Measurements from ENCODE around the gene KASH5. TPM values are rescaled to one million over a fixed set of nuclear protein-coding genes. Genes with fewer than 3 reads are reported as not detected.

The KASH5 gene
- total RNA-seq, 1 donor from 2014 or later, result not detected

DNA sequence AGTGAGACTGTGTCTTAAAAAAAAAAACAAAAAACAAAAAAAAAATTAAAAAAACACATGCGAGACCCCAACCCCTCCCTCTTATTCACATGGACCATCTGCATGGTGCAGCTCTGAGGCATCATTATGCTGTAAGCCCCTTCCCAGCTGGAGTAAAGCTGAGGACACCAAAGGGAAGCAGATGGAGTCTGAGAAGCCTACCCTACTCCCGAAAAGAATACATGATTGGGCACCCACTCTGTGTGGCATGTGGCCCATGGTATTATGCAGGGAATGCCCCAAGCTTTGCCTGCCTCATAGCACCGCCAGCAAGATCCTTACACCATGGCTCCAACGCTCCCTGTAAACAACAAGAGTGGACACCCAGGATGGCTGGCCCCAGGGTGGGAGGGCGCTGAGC, 30.5 kb downstream of the KASH5 start:
- TF ChIP-seq POLR2A (IDR thresholded peaks at IDR 0.05), result no peak
- TF ChIP-seq, protein P1, sequence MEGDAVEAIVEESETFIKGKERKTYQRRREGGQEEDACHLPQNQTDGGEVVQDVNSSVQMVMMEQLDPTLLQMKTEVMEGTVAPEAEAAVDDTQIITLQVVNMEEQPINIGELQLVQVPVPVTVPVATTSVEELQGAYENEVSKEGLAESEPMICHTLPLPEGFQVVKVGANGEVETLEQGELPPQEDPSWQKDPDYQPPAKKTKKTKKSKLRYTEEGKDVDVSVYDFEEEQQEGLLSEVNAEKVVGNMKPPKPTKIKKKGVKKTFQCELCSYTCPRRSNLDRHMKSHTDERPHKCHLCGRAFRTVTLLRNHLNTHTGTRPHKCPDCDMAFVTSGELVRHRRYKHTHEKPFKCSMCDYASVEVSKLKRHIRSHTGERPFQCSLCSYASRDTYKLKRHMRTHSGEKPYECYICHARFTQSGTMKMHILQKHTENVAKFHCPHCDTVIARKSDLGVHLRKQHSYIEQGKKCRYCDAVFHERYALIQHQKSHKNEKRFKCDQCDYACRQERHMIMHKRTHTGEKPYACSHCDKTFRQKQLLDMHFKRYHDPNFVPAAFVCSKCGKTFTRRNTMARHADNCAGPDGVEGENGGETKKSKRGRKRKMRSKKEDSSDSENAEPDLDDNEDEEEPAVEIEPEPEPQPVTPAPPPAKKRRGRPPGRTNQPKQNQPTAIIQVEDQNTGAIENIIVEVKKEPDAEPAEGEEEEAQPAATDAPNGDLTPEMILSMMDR (IDR thresholded peaks at IDR 0.05), result no peak
- no peak for TF ChIP-seq POLR2AphosphoS5 (IDR thresholded peaks at IDR 0.05; ENCODE audit: insufficient read depth in 1 of 2, low read depth in 1 of 2)
- intact Hi-C loops (cut with DNase I), result no loop called here
- no peak for DNase-seq (ENCODE audit: extremely low spot score in 2 of 2)
- Histone ChIP-seq H3K27ac (no peak overlapping the region), H3K27me3 (peaks cover 23% of the 10 kb centered on the region), H3K36me3 (no peaks in the 10 kb centered on the region), H3K9me3 (no peaks in the 10 kb centered on the region), H3K4me1 (peaks cover 25% of the 10 kb centered on the region), H3K4me3 (no peak overlapping the region)

DNA sequence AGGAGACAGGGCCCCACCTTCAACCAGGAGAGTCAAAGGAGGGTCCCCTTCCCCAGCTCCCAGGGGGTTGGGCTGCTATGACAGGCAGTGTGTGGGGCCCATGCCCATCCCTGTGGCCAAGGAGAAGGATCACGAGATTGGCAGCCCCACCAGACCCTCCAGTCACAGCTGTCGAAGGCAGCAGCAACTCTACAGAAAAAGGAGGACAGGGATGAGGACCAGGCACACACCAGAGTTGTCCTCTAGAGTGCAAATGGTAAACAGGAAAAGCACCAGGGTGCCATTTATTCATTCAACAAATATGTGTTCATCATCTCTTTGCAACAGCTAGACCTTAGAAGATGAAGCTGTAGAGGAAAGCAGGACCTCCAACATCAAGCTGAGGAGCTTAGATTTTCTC, 31.1 kb downstream of the KASH5 start:
- H3K27me3 ChIP-seq, result peaks cover 25% of the 10 kb centered on the region
- no peak overlapping the region for H3K4me3 ChIP-seq
- intact Hi-C loops (cut with DNase I), result no loop called here
- no peak for DNase-seq (ENCODE audit: extremely low spot score in 2 of 2)
- H3K9me3 ChIP-seq, result no peaks in the 10 kb centered on the region
- H3K4me1 ChIP-seq, result peaks cover 26% of the 10 kb centered on the region
- H3K36me3 ChIP-seq, result no peaks in the 10 kb centered on the region
- no peak overlapping the region for H3K27ac ChIP-seq
- TF ChIP-seq POLR2A (IDR thresholded peaks at IDR 0.05), result no peak
- no peak for TF ChIP-seq POLR2AphosphoS5 (IDR thresholded peaks at IDR 0.05; ENCODE audit: insufficient read depth in 1 of 2, low read depth in 1 of 2)
- TF ChIP-seq, protein P1 (IDR thresholded peaks at IDR 0.05), result no peak

DNA sequence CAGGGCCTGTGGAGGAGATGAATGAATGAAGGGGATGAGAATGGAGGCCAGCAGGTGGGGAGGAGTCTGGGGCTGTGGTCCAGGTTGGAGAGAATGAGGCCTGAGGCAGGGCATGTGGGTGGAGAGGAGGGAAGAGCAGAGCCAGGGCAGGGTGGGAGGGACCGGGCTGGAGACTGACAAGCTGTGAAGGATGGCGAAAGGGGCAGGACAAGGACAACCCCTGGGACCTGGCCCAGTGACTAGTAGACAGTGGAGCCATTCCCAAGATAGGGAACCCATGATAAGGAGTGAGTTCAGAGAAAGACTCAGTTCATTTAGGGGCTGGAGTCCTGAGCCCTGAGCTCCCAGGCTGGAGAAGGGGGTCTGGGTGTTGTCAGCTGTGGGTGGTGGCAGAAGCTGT, 32.2 kb downstream of the KASH5 start:
- Histone ChIP-seq H3K4me3 (no peak overlapping the region), H3K9me3 (no peaks in the 10 kb centered on the region), H3K4me1 (peaks cover 26% of the 10 kb centered on the region), H3K27ac (no peak overlapping the region), H3K36me3 (no peaks in the 10 kb centered on the region), H3K27me3 (peaks cover 25% of the 10 kb centered on the region)
- no peak for DNase-seq (ENCODE audit: extremely low spot score in 2 of 2)
- TF ChIP-seq, protein P1 (IDR thresholded peaks at IDR 0.05), result no peak
- TF ChIP-seq POLR2AphosphoS5 (IDR thresholded peaks at IDR 0.05; ENCODE audit: insufficient read depth in 1 of 2, low read depth in 1 of 2) (no peak), POLR2A (IDR thresholded peaks at IDR 0.05) (no peak)
- intact Hi-C loops (cut with DNase I), result no loop called here

- Histone ChIP-seq H3K27me3 (peaks cover 32% of the 10 kb centered on the region), H3K9me3 (no peaks in the 10 kb centered on the region), H3K27ac (no peak overlapping the region), H3K4me3 (no peak overlapping the region), H3K4me1 (peaks cover 26% of the 10 kb centered on the region), H3K36me3 (no peaks in the 10 kb centered on the region)
- intact Hi-C loops (cut with DNase I), result no loop called here
- TF ChIP-seq POLR2AphosphoS5 (IDR thresholded peaks at IDR 0.05; ENCODE audit: insufficient read depth in 1 of 2, low read depth in 1 of 2) (no peak), POLR2A (IDR thresholded peaks at IDR 0.05) (no peak)
- TF ChIP-seq, protein P1 (IDR thresholded peaks at IDR 0.05), result no peak
- DNase-seq (ENCODE audit: extremely low spot score in 2 of 2), result no peak
Measured at GRCh38 chr19:49421039-49421877, 33.2 kb downstream of the KASH5 start.

DNA sequence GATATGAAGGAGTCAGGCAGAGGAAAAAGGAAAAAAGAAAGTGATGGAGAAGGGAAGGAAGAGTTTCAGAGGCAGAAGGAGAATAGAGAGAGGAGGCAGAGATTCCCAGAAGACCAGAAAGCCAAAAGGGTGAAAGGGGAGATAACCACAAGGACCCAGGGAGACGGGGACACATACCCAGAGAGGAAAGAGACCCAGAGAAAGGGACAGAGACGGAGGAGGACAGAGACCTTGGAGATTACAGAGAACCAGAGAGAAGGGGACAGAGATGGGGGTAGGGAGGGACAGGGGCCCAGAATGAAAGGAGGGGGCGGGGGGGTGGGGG, 33.8 kb downstream of the KASH5 start:
- no peak overlapping the region for H3K27ac ChIP-seq
- no peak for DNase-seq (ENCODE audit: extremely low spot score in 2 of 2)
- peaks cover 26% of the 10 kb centered on the region for H3K4me1 ChIP-seq
- TF ChIP-seq POLR2AphosphoS5 (IDR thresholded peaks at IDR 0.05; ENCODE audit: insufficient read depth in 1 of 2, low read depth in 1 of 2) (no peak), POLR2A (IDR thresholded peaks at IDR 0.05) (no peak)
- TF ChIP-seq, protein P1 (IDR thresholded peaks at IDR 0.05), result no peak
- H3K4me3 ChIP-seq, result no peak overlapping the region
- H3K36me3 ChIP-seq, result no peaks in the 10 kb centered on the region
- intact Hi-C loops (cut with DNase I), result no loop called here
- no peaks in the 10 kb centered on the region for H3K9me3 ChIP-seq
- H3K27me3 ChIP-seq, result peaks cover 36% of the 10 kb centered on the region
